Thyroid gland (tissue), 4 donors: ENCODE data around the gene ELP6. TPM values are rescaled to one million over a fixed set of nuclear protein-coding genes. Genes with fewer than 3 reads are reported as not detected.

ENCODE experiments used
- DNase-seq, 2 donors: peaks; one replicate each; pipeline ENCODE4 v3.0.0-alpha.2; 2019
- H3K27ac ChIP-seq, 3 donors: fragments of 200-600 bp; sonication (generic); 1 replicate in 2 of 3; 2 replicates in 1 of 3; pipeline ENCODE4 v1.5.1; 2016 to 2019; ENCODE audit warnings: mild to moderate bottlenecking in 1 of 3, moderate library complexity in 1 of 3
- H3K27me3 ChIP-seq: fragments of 200-600 bp; sonication (generic); one replicate; pipeline ENCODE4 v1.5.1; 2019
- H3K36me3 ChIP-seq, 2 donors: fragments of 200-600 bp; sonication (generic); one replicate each; pipeline ENCODE4 v1.5.1; 2016 to 2019
- H3K4me1 ChIP-seq, 2 donors: fragments of 200-600 bp; sonication (generic); one replicate each; pipeline ENCODE4 v1.5.1; 2017 to 2019
- H3K4me3 ChIP-seq, 3 donors: fragments of 200-600 bp; sonication (generic); replicated peaks in 1 of 3; 1 replicate in 2 of 3; 2 replicates in 1 of 3; pipeline ENCODE4 v1.5.1; 2016; ENCODE audit warnings: mild to moderate bottlenecking in 1 of 3
- H3K9me3 ChIP-seq: fragments of 200-600 bp; sonication (generic); one replicate; pipeline ENCODE4 v1.5.1; 2017
- CTCF ChIP-seq, 6 experiments: fragments of 200-600 bp in 3 of 6; fragments of 450-650 bp in 3 of 6; sonication (generic) in 3 of 6; IDR thresholded peaks; one replicate each; pipeline ENCODE4 v1.5.1; 2016 to 2019; ENCODE audit warnings: antibody characterized with exemption in 6 of 6, mild to moderate bottlenecking in 2 of 6, inconsistent platforms in 1 of 6, moderate library complexity in 1 of 6
- POLR2A ChIP-seq, 2 donors: fragments of 450-650 bp; IDR thresholded peaks; one replicate each; pipeline ENCODE4 v1.6.1; 2017; ENCODE audit warnings: antibody characterized with exemption in 2 of 2, mild to moderate bottlenecking in 2 of 2, moderate library complexity in 1 of 2
- WGBS, 2 donors: methylation state at CpG; one replicate each; pipeline ENCODE4 v1.1.5; 2017; 5-methylcytosine and 5-hydroxymethylcytosine counted together
- intact Hi-C: fragments of 100-400 bp; cut with DNase I; formaldehyde crosslinking; loops from one replicate; pipeline ENCODE4 v1.15.1; 2023
- total RNA-seq, 4 donors: library from RNA; depleted of rRNA; stranded (reverse); fragments of >200 nt; gene quantifications; one replicate each; pipeline ENCODE4 v1.2.3, GENCODE V29; 2016

ELP6 gene
- total RNA-seq, 4 donors from 2014 or later, result 25.3 to 42.7 (median 35.5) TPM

GRCh38 chr3:47542471-47543173 is 29.1 kb upstream of the ELP6 start:
- TF ChIP-seq CTCF (IDR thresholded peaks at IDR 0.05), result no peak
- no peak for TF ChIP-seq POLR2A (IDR thresholded peaks at IDR 0.05)
- Histone ChIP-seq H3K9me3 (no peaks in the 10 kb centered on the region), H3K36me3 (no peaks in the 10 kb centered on the region), H3K27me3 (no peaks in the 10 kb centered on the region), H3K4me1 (no peaks in the 10 kb centered on the region), H3K27ac (no peak overlapping the region), H3K4me3 (no peak overlapping the region)
- no peak for DNase-seq
- intact Hi-C loops, result no loop called here
- 71 to 78% methylated on average over 9 of the region's 21 CpGs for WGBS, 2 donors

- Histone ChIP-seq H3K27me3 (no peaks in the 10 kb centered on the region), H3K4me1 (no peaks in the 10 kb centered on the region), H3K27ac (no peak overlapping the region), H3K9me3 (no peaks in the 10 kb centered on the region), H3K36me3 (no peaks in the 10 kb centered on the region), H3K4me3 (no peak overlapping the region)
- no peak for DNase-seq
- WGBS, 2 donors, result 55 to 58% methylated on average over 6 of the region's 6 CpGs
- intact Hi-C loops, result no loop called here
- TF ChIP-seq CTCF (IDR thresholded peaks at IDR 0.05) (no peak), POLR2A (IDR thresholded peaks at IDR 0.05) (no peak)
Observed at GRCh38 chr3:47541583-47542108, 28.1 kb upstream of the ELP6 start.

- WGBS, 2 donors, result 93 to 94% methylated on average over 4 of the region's 4 CpGs
- no peak overlapping the region for H3K27ac ChIP-seq
- no peak for DNase-seq
- H3K4me1 ChIP-seq, result no peaks in the 10 kb centered on the region
- H3K27me3 ChIP-seq, result no peaks in the 10 kb centered on the region
- H3K4me3 ChIP-seq, result no peak overlapping the region
- TF ChIP-seq CTCF (IDR thresholded peaks at IDR 0.05) (no peak), POLR2A (IDR thresholded peaks at IDR 0.05) (no peak)
- H3K9me3 ChIP-seq, result no peaks in the 10 kb centered on the region
- no peaks in the 10 kb centered on the region for H3K36me3 ChIP-seq
- intact Hi-C loops, result no loop called here
Observed at GRCh38 chr3:47540281-47540680, 26.8 kb upstream of the ELP6 start.

- no peak overlapping the region for H3K27ac ChIP-seq
- H3K4me3 ChIP-seq, result no peak overlapping the region
- H3K4me1 ChIP-seq, result no peaks in the 10 kb centered on the region
- TF ChIP-seq CTCF (IDR thresholded peaks at IDR 0.05) (no peak), POLR2A (IDR thresholded peaks at IDR 0.05) (no peak)
- no peaks in the 10 kb centered on the region for H3K27me3 ChIP-seq
- H3K9me3 ChIP-seq, result no peaks in the 10 kb centered on the region
- intact Hi-C loops, result no loop called here
- no peak for DNase-seq
- WGBS, 2 donors, result 83 to 89% methylated on average over 6 of the region's 6 CpGs
- no peaks in the 10 kb centered on the region for H3K36me3 ChIP-seq
Observed at GRCh38 chr3:47536967-47537366, 23.5 kb upstream of the ELP6 start.

- no peaks in the 10 kb centered on the region for H3K27me3 ChIP-seq
- 91 to 94% methylated on average over 10 to 16 of the region's 19 CpGs for WGBS, 2 donors
- intact Hi-C loops, result no loop called here
- H3K9me3 ChIP-seq, result no peaks in the 10 kb centered on the region
- H3K4me3 ChIP-seq, result no peak overlapping the region
- no peak overlapping the region for H3K27ac ChIP-seq
- no peak for DNase-seq
- H3K36me3 ChIP-seq, result no peaks in the 10 kb centered on the region
- H3K4me1 ChIP-seq, result no peaks in the 10 kb centered on the region
- TF ChIP-seq POLR2A (IDR thresholded peaks at IDR 0.05) (no peak), CTCF (IDR thresholded peaks at IDR 0.05) (no peak)
Observed at GRCh38 chr3:47536221-47536891, 22.8 kb upstream of the ELP6 start.
